Stimulated activated effector memory CD8-positive, alpha-beta T cell treated with anti-CD3 and anti-CD28 coated beads, Interleukin-12 subunit alpha, Interleukin-12 subunit beta, amount 100 ng/mL, for 72 hours (primary cell): ENCODE measurements around the gene CSTF2T.

Experiments used
- ATAC-seq: fragments of 150-1000 bp; cut with Tn5 transposase; 2 replicates; pipeline ENCODE4 v1.10.0; 2021
- DNase-seq, 2 donors: peaks; one replicate each; pipeline ENCODE4 v3.0.0; 2021 to 2022; ENCODE audit warnings: low spot score in 2 of 2
- H3K27ac Mint-ChIP-seq: one replicate; pipeline ENCODE4 v1.8.0; 2022; ENCODE audit warnings: mild to moderate bottlenecking, mixed read lengths
- H3K36me3 Mint-ChIP-seq: one replicate; pipeline ENCODE4 v1.8.0; 2022; ENCODE audit warnings: mild to moderate bottlenecking, mixed read lengths
- H3K4me1 Mint-ChIP-seq: one replicate; pipeline ENCODE4 v1.8.0; 2022; ENCODE audit warnings: mixed read lengths
- H3K4me3 Mint-ChIP-seq: one replicate; pipeline ENCODE4 v1.8.0; 2022; ENCODE audit warnings: mild to moderate bottlenecking, mixed read lengths
- H3K9me3 Mint-ChIP-seq: one replicate; pipeline ENCODE4 v1.8.0; 2022; ENCODE audit warnings: mixed read lengths

CSTF2T gene

GRCh38 chr10:51672039-51672535, 27.3 kb downstream of the CSTF2T start:
- no peak overlapping the region for H3K4me3 Mint-ChIP-seq
- no peak for ATAC-seq
- peaks cover 4% of the 10 kb centered on the region for H3K9me3 Mint-ChIP-seq

GRCh38 chr10:51669041-51669440, 30.4 kb downstream of the CSTF2T start:
- Mint-ChIP-seq H3K36me3 (no peaks in the 10 kb centered on the region), H3K4me3 (no peak overlapping the region), H3K4me1 (no peaks in the 10 kb centered on the region), H3K27ac (no peak overlapping the region), H3K9me3 (peaks cover 4% of the 10 kb centered on the region)
- ATAC-seq, result no peak
- no peak for DNase-seq

More at GRCh38 chr10:51672039-51672535, 27.3 kb downstream of the CSTF2T start:
- H3K36me3 Mint-ChIP-seq, result no peaks in the 10 kb centered on the region
- DNase-seq, result no peak
- no peak overlapping the region for H3K27ac Mint-ChIP-seq
- H3K4me1 Mint-ChIP-seq, result no peaks in the 10 kb centered on the region

- peaks cover 4% of the 10 kb centered on the region for H3K9me3 Mint-ChIP-seq
- H3K36me3 Mint-ChIP-seq, result no peaks in the 10 kb centered on the region
- H3K4me3 Mint-ChIP-seq, result no peak overlapping the region
- DNase-seq (no peak), ATAC-seq (no peak)
- no peaks in the 10 kb centered on the region for H3K4me1 Mint-ChIP-seq
- H3K27ac Mint-ChIP-seq, result no peak overlapping the region
These were observed 31.1 kb downstream of the CSTF2T start for GRCh38 chr10:51668336-51668689.

GRCh38 chr10:51667678-51668335, 31.6 kb downstream of the CSTF2T start:
- peaks cover 4% of the 10 kb centered on the region for H3K9me3 Mint-ChIP-seq
- no peak overlapping the region for H3K4me3 Mint-ChIP-seq
- DNase-seq, result no peak
- H3K27ac Mint-ChIP-seq, result no peak overlapping the region
- no peaks in the 10 kb centered on the region for H3K4me1 Mint-ChIP-seq
- H3K36me3 Mint-ChIP-seq, result no peaks in the 10 kb centered on the region
- ATAC-seq, result no peak

DNA sequence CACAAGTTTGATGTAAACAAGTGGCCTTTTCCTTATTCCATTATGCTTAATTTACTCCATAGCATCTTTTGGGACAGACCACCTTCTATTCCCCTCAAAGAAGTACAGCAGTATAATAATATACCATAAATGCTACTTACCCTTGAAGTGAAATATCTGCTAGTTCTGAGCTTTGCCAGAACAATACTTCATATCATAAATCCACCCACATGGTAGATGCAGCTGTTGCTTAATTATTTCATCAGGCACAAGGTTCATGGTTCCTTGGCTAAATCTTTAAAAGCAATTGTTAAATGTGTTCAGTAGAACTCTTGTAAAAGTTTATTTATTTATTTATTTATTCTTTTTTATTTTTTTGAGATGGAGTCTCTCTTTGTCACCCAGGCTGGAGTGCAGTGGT, 32.9 kb downstream of the CSTF2T start:
- Mint-ChIP-seq H3K27ac (no peak overlapping the region), H3K4me1 (no peaks in the 10 kb centered on the region), H3K9me3 (no peaks in the 10 kb centered on the region), H3K36me3 (no peaks in the 10 kb centered on the region), H3K4me3 (no peak overlapping the region)
- no peak for ATAC-seq
- DNase-seq, result no peak

- Mint-ChIP-seq H3K36me3 (no peaks in the 10 kb centered on the region), H3K27ac (no peak overlapping the region)
These were observed 36.3 kb downstream of the CSTF2T start for GRCh38 chr10:51663086-51663485.

GRCh38 chr10:51659344-51659743, 40.1 kb downstream of the CSTF2T start:
- Mint-ChIP-seq H3K4me3 (no peak overlapping the region), H3K27ac (no peak overlapping the region), H3K9me3 (no peaks in the 10 kb centered on the region), H3K36me3 (no peaks in the 10 kb centered on the region), H3K4me1 (no peaks in the 10 kb centered on the region)
- DNase-seq (no peak), ATAC-seq (no peak)

More at GRCh38 chr10:51663086-51663485, 36.3 kb downstream of the CSTF2T start:
- Mint-ChIP-seq H3K4me3 (no peak overlapping the region), H3K9me3 (no peaks in the 10 kb centered on the region), H3K4me1 (no peaks in the 10 kb centered on the region)
- no peak for ATAC-seq
- no peak for DNase-seq

GRCh38 chr10:51658000-51658399, 41.4 kb downstream of the CSTF2T start:
- Mint-ChIP-seq H3K27ac (no peak overlapping the region), H3K4me3 (no peak overlapping the region), H3K4me1 (no peaks in the 10 kb centered on the region), H3K9me3 (no peaks in the 10 kb centered on the region), H3K36me3 (no peaks in the 10 kb centered on the region)
- no peak for DNase-seq
- no peak for ATAC-seq

GRCh38 chr10:51656503-51656902, 42.9 kb downstream of the CSTF2T start:
- Mint-ChIP-seq H3K27ac (no peak overlapping the region), H3K4me1 (no peaks in the 10 kb centered on the region), H3K36me3 (no peaks in the 10 kb centered on the region), H3K4me3 (no peak overlapping the region), H3K9me3 (no peaks in the 10 kb centered on the region)
- ATAC-seq (no peak), DNase-seq (no peak)

DNA sequence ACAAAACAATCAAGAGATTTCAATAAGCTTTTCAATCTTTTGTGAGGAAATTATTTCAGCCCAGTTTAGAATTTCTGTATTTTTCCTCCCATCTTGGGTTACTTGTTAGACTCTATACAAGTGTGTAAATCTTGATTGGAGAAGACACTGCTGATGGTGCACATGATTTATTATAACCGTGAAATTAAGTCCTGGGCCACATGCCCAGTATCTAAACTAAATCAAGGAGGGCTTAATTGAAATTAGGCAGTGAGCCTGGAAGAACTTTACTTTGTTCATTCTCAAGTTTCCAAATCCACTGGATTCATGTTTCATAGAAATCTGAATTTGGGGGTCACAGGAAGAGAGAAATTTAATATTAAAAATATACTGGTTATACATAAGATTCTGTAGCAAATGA, 44.5 kb downstream of the CSTF2T start:
- no peak overlapping the region for H3K27ac Mint-ChIP-seq
- no peak overlapping the region for H3K4me3 Mint-ChIP-seq
- H3K4me1 Mint-ChIP-seq, result no peaks in the 10 kb centered on the region
- H3K36me3 Mint-ChIP-seq, result no peaks in the 10 kb centered on the region
- ATAC-seq (no peak), DNase-seq (no peak)
- no peaks in the 10 kb centered on the region for H3K9me3 Mint-ChIP-seq

- Mint-ChIP-seq H3K4me3 (no peak overlapping the region), H3K4me1 (no peaks in the 10 kb centered on the region), H3K27ac (no peak overlapping the region), H3K36me3 (no peaks in the 10 kb centered on the region), H3K9me3 (no peaks in the 10 kb centered on the region)
- ATAC-seq (no peak), DNase-seq (no peak)
These were observed 46.4 kb downstream of the CSTF2T start for GRCh38 chr10:51653025-51653424.

GRCh38 chr10:51651063-51651462, 48.3 kb downstream of the CSTF2T start:
- no peaks in the 10 kb centered on the region for H3K4me1 Mint-ChIP-seq
- H3K36me3 Mint-ChIP-seq, result no peaks in the 10 kb centered on the region
- no peak for ATAC-seq
- no peak for DNase-seq
- no peaks in the 10 kb centered on the region for H3K9me3 Mint-ChIP-seq
- no peak overlapping the region for H3K4me3 Mint-ChIP-seq
- no peak overlapping the region for H3K27ac Mint-ChIP-seq

DNA sequence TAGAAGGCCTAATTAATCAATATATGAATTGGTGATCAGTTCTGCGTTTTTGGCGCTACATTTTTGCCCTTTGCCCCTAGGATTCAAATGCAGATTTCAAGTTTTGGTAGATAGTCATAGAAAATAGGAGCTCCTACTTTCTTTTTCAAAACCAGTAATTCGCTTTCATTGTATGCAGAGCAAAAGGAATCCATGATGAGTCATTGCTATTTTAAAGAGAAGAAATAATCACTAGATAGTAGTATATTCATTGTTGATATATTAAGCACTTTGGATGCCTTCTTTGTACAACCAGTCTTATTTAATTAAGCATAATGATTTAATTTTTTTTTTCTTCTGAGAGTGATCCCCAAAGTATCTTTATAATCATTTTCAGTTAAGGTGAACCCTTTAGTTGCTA, 50.3 kb downstream of the CSTF2T start:
- Mint-ChIP-seq H3K4me3 (no peak overlapping the region), H3K27ac (no peak overlapping the region), H3K4me1 (no peaks in the 10 kb centered on the region), H3K9me3 (no peaks in the 10 kb centered on the region), H3K36me3 (no peaks in the 10 kb centered on the region)
- ATAC-seq (no peak), DNase-seq (no peak)
